H1 (cell line): Measurements from ENCODE around the gene CNOT1. TPM values are rescaled to one million over a fixed set of nuclear protein-coding genes. Genes with fewer than 3 reads are reported as not detected.

Experiments
- CTCF ChIA-PET: fragments of 300-600 bp; sonication (Branson Sonifier 250); formaldehyde crosslinking; loops from one replicate; lab custom pipeline; 2021; ENCODE audit not compliant: partially characterized antibody; lab: Charles Lee
- POLR2A ChIA-PET: fragments of 300-600 bp; sonication (Branson Sonifier 250); formaldehyde crosslinking; loops from one replicate; lab custom pipeline; 2021; ENCODE audit warnings: inconsistent platforms; ENCODE audit not compliant: partially characterized antibody; lab: Charles Lee
- DNase-seq, 2 experiments: peaks; one replicate each; pipeline versions ENCODE4 v3.0.0 to v3.0.0-alpha.2; 2010 to 2022; ENCODE audit warnings: low spot score in 2 of 2, low read depth in 1 of 2, mixed read lengths in 1 of 2
- FAIRE-seq: peaks from 2 replicates; lab custom pipeline; 2011; peaks lifted over from hg19 to GRCh38; lab: Jason Lieb, UNC
- H2AFZ ChIP-seq: 2 replicates; pipeline ENCODE4 v1.8.1; 2012; ENCODE audit warnings: low read length, inconsistent platforms
- H2AK5ac ChIP-seq: 2 replicates; pipeline ENCODE4 v1.6.1; 2013; ENCODE audit warnings: low read depth, low read length
- H2BK120ac ChIP-seq: replicated peaks from 2 replicates; pipeline ENCODE3; 2013; ENCODE audit warnings: low read depth, low read length, inconsistent platforms
- H2BK12ac ChIP-seq: 2 replicates; pipeline ENCODE4 v1.6.1; 2013; ENCODE audit warnings: low read depth, low read length
- H2BK15ac ChIP-seq: 2 replicates; pipeline ENCODE4 v1.6.1; 2013; ENCODE audit warnings: low read length
- H2BK20ac ChIP-seq: 2 replicates; pipeline ENCODE4 v1.6.1; 2013; ENCODE audit warnings: low read length
- H2BK5ac ChIP-seq: 2 replicates; pipeline ENCODE4 v1.6.1; 2013; ENCODE audit warnings: low read depth, low read length
- H3K14ac ChIP-seq: 2 replicates; pipeline ENCODE4 v1.6.1; 2013; ENCODE audit warnings: inconsistent platforms; ENCODE audit not compliant: insufficient read length
- H3K18ac ChIP-seq: 2 replicates; pipeline ENCODE4 v1.6.1; 2013; ENCODE audit warnings: low read length; ENCODE audit errors: extremely low read depth
- H3K23ac ChIP-seq: 2 replicates; pipeline ENCODE4 v1.6.1; 2013; ENCODE audit warnings: inconsistent platforms; ENCODE audit not compliant: insufficient read length
- H3K23me2 ChIP-seq: 2 replicates; pipeline ENCODE4 v1.6.1; 2013; ENCODE audit warnings: low read depth, low read length
- H3K27ac ChIP-seq: 2 replicates; pipeline ENCODE4 v1.6.1; 2011; ENCODE audit warnings: low read depth, low read length, inconsistent platforms
- H3K27me3 ChIP-seq, 4 experiments: replicated peaks in 1 of 4; 1 replicate in 1 of 4; 2 replicates in 3 of 4; pipeline versions ENCODE4 v1.6.1 to v1.8.1; 2011 to 2013; ENCODE audit warnings: low read length in 3 of 4, mild to moderate bottlenecking in 3 of 4, inconsistent platforms in 2 of 4, mixed read lengths in 2 of 4, moderate library complexity in 1 of 4; ENCODE audit not compliant: control insufficient read depth in 3 of 4, insufficient read depth in 3 of 4; ENCODE audit errors: extremely low read depth in 1 of 4
- H3K36me3 ChIP-seq, 4 experiments: 2 replicates each; pipeline versions ENCODE4 v1.6.1 to v1.8.1; 2011 to 2013; ENCODE audit warnings: mild to moderate bottlenecking in 4 of 4, low read length in 3 of 4, moderate library complexity in 2 of 4, control low read depth in 1 of 4, inconsistent platforms in 1 of 4; ENCODE audit not compliant: insufficient read depth in 4 of 4, control insufficient read depth in 2 of 4
- H3K4ac ChIP-seq: replicated peaks from 2 replicates; pipeline ENCODE3; 2013; ENCODE audit warnings: low read length, low read depth, mixed read lengths, inconsistent platforms; ENCODE audit not compliant: insufficient read length
- H3K4me1 ChIP-seq, 4 experiments: replicated peaks in 1 of 4; 1 replicate in 1 of 4; 2 replicates in 3 of 4; pipeline versions ENCODE4 v1.6.1 to v1.8.1; 2011 to 2013; ENCODE audit warnings: low read length in 3 of 4, inconsistent platforms in 2 of 4, mixed read lengths in 1 of 4; ENCODE audit not compliant: insufficient read depth in 4 of 4, control insufficient read depth in 3 of 4
- H3K4me2 ChIP-seq, 2 experiments: 2 replicates each; pipeline versions ENCODE4 v1.6.1 to v1.8.1; 2011 to 2013; ENCODE audit warnings: low read depth in 2 of 2, low read length in 2 of 2, control low read depth in 1 of 2, inconsistent platforms in 1 of 2, mild to moderate bottlenecking in 1 of 2; ENCODE audit not compliant: insufficient read depth in 1 of 2
- H3K4me3 ChIP-seq, 4 experiments: fragments of 200-600, 300-600 bp in 1 of 4; sonication (generic), shearing (Covaris generic), sonication (Bioruptor Twin) in 1 of 4; 2 replicates each; pipeline versions ENCODE4 v1.5.1 to v1.8.1; 2011 to 2016; ENCODE audit warnings: low read length in 4 of 4, low read depth in 3 of 4, control low read depth in 2 of 4, inconsistent platforms in 2 of 4, mild to moderate bottlenecking in 2 of 4, mixed read lengths in 1 of 4, moderate library complexity in 1 of 4; ENCODE audit not compliant: insufficient read depth in 2 of 4; ENCODE audit errors: extremely low read depth in 1 of 4
- H3K56ac ChIP-seq: replicated peaks from 2 replicates; pipeline ENCODE3; 2013; ENCODE audit warnings: low read depth, mild to moderate bottlenecking, mixed read lengths, low read length, inconsistent platforms; ENCODE audit not compliant: insufficient read length
- H3K79me1 ChIP-seq: 2 replicates; pipeline ENCODE4 v1.6.1; 2013; ENCODE audit warnings: low read depth, low read length, control low read depth
- H3K79me2 ChIP-seq, 2 experiments: 2 replicates each; pipeline versions ENCODE4 v1.6.1 to v1.8.1; 2012 to 2013; ENCODE audit warnings: low read length in 2 of 2, mild to moderate bottlenecking in 2 of 2, inconsistent platforms in 1 of 2; ENCODE audit not compliant: insufficient read depth in 2 of 2, control insufficient read depth in 1 of 2
- H3K9ac ChIP-seq, 4 experiments: replicated peaks in 1 of 4; 1 replicate in 1 of 4; 2 replicates in 3 of 4; pipeline versions ENCODE4 v1.6.1 to v1.8.1; 2011 to 2013; ENCODE audit warnings: low read depth in 3 of 4, low read length in 3 of 4, control low read depth in 2 of 4, mild to moderate bottlenecking in 2 of 4, moderate library complexity in 2 of 4, inconsistent platforms in 1 of 4; ENCODE audit errors: extremely low read depth in 1 of 4
- H3K9me3 ChIP-seq, 2 experiments: 2 replicates each; pipeline versions ENCODE4 v1.6.1 to v1.8.1; 2012 to 2013; ENCODE audit warnings: mild to moderate bottlenecking in 2 of 2, moderate library complexity in 2 of 2, control low read depth in 1 of 2, inconsistent platforms in 1 of 2, low read depth in 1 of 2, low read length in 1 of 2, mixed read lengths in 1 of 2; ENCODE audit not compliant: insufficient read depth in 2 of 2
- H4K20me1 ChIP-seq, 2 experiments: replicated peaks in 1 of 2; 2 replicates each; pipeline versions ENCODE3 to v1.8.1; 2011 to 2013; ENCODE audit warnings: inconsistent platforms in 2 of 2, low read length in 2 of 2, mild to moderate bottlenecking in 1 of 2; ENCODE audit not compliant: insufficient read depth in 2 of 2, control insufficient read depth in 1 of 2
- H4K5ac ChIP-seq: 2 replicates; pipeline ENCODE4 v1.6.1; 2013; ENCODE audit warnings: low read length, low read depth, mixed read lengths, inconsistent platforms; ENCODE audit not compliant: insufficient read length
- H4K8ac ChIP-seq: 2 replicates; pipeline ENCODE4 v1.8.0; 2013; ENCODE audit warnings: mild to moderate bottlenecking, moderate library complexity, low read length, inconsistent platforms; ENCODE audit not compliant: insufficient read depth; ENCODE audit errors: extremely low read depth
- H4K91ac ChIP-seq: replicated peaks from 2 replicates; pipeline ENCODE3; 2013; ENCODE audit warnings: low read length, mixed read lengths, inconsistent platforms; ENCODE audit not compliant: insufficient read length
- BCL11A ChIP-seq, 2 experiments: IDR thresholded peaks; one replicate each; pipeline ENCODE4 v1.6.1; 2011; ENCODE audit warnings: low read depth in 2 of 2, low read length in 2 of 2, mild to moderate bottlenecking in 2 of 2
- CEBPB ChIP-seq: IDR thresholded peaks from 2 replicates; pipeline ENCODE4 v1.6.1; 2012; ENCODE audit warnings: low read depth, low read length
- EGR1 ChIP-seq: IDR thresholded peaks from 2 replicates; pipeline ENCODE4 v1.6.1; 2011; ENCODE audit warnings: low read depth, low read length, borderline replicate concordance
- HDAC2 ChIP-seq, 2 experiments: fragments of 300-600 bp in 1 of 2; sonication (generic) in 1 of 2; IDR thresholded peaks; 2 replicates each; pipeline ENCODE4 v1.6.1; 2011 to 2012; ENCODE audit warnings: low read depth in 2 of 2, low read length in 2 of 2, mild to moderate bottlenecking in 2 of 2, moderate library complexity in 2 of 2, borderline replicate concordance in 1 of 2, inconsistent platforms in 1 of 2
- HDAC6 ChIP-seq: IDR thresholded peaks from one replicate; pipeline ENCODE4 v1.7.1; 2012; ENCODE audit warnings: low read depth, mild to moderate bottlenecking, inconsistent platforms, low read length, moderate library complexity
- KDM4A ChIP-seq: IDR thresholded peaks from one replicate; pipeline ENCODE4 v1.7.1; 2012; ENCODE audit warnings: low read depth, mild to moderate bottlenecking, moderate library complexity, low read length, inconsistent platforms; ENCODE audit not compliant: severe bottlenecking
- NRF1 ChIP-seq: IDR thresholded peaks from 2 replicates; pipeline ENCODE4 v1.6.1; 2011; ENCODE audit warnings: mild to moderate bottlenecking, low read depth, low read length, improper control_type of control experiment
- PHF8 ChIP-seq: fragments of 200-600 bp; sonication (generic); conservative IDR thresholded peaks from 2 replicates; pipeline ENCODE4 v1.7.1; 2012; ENCODE audit warnings: low read depth, mild to moderate bottlenecking, inconsistent platforms, low read length, moderate library complexity
- RXRA ChIP-seq: IDR thresholded peaks from 2 replicates; pipeline ENCODE4 v1.6.1; 2011; ENCODE audit warnings: low read depth, mild to moderate bottlenecking, low read length, moderate library complexity; ENCODE audit not compliant: insufficient read depth
- SRF ChIP-seq: IDR thresholded peaks from 2 replicates; pipeline ENCODE4 v1.6.1; 2011; ENCODE audit warnings: mild to moderate bottlenecking, low read depth, low read length, moderate library complexity
- SUZ12 ChIP-seq: fragments of 200-600 bp; sonication (generic); IDR thresholded peaks from 2 replicates; pipeline ENCODE4 v1.6.1; 2012; ENCODE audit warnings: mild to moderate bottlenecking, inconsistent platforms, low read length, moderate library complexity, mixed read lengths
- TAF1 ChIP-seq: IDR thresholded peaks from 2 replicates; pipeline ENCODE4 v1.6.1; 2011; ENCODE audit warnings: mild to moderate bottlenecking, low read depth, low read length
- WGBS, 2 experiments: shearing (Covaris generic) in 1 of 2; methylation state at CpG; one replicate each; pipeline versions ENCODE4 v1.1.6 to v1.1.7; 2013 to 2015; ENCODE audit warnings: low lambda C conversion rate in 2 of 2, mixed read lengths in 2 of 2, inconsistent platforms in 1 of 2, low coverage in 1 of 2, missing lambda C conversion rate in 1 of 2; ENCODE audit not compliant: insufficient replicate concordance in 2 of 2, insufficient coverage in 1 of 2, insufficient read length in 1 of 2; ENCODE audit errors: extremely low coverage in 1 of 2, missing lambda C conversion rate in 1 of 2; 5-methylcytosine and 5-hydroxymethylcytosine counted together
- polyA plus RNA-seq, 7 experiments: library from polyadenylated mRNA; depleted of rRNA in 3 of 7; stranded (reverse) in 5 of 7; unstranded in 2 of 7; fragments of >200 nt in 5 of 7; fragments of 200-250 nt in 2 of 7; gene quantifications; 1 replicate in 5 of 7; 2 replicates in 1 of 7; 4 replicates in 1 of 7; pipeline versions ENCODE4 v1.2.1 to v1.2.3, GENCODE V29; 2011 to 2013; ENCODE audit warnings: missing spikeins in 2 of 7, mixed read lengths in 2 of 7
- total RNA-seq: library from RNA; stranded (reverse); fragmentation: NEBNext Ultra II Directional; extraction: Animal tissue kit (Norgen Biotek cat#: 25700); gene quantifications from 2 replicates; pipeline ENCODE4 v1.2.1, GENCODE V29; 2021
- TF ChIP-seq, protein P1 (sequence below): IDR thresholded peaks from 2 replicates; pipeline ENCODE4 v1.6.1; 2011; ENCODE audit warnings: low read length, improper control_type of control experiment

CNOT1 gene
- total and polyA plus RNA-seq, 2 of the 8 experiments (the other 6 are each of a cell fraction or from before 2014, with no cell fraction given) = 306 to 319 TPM

DNA sequence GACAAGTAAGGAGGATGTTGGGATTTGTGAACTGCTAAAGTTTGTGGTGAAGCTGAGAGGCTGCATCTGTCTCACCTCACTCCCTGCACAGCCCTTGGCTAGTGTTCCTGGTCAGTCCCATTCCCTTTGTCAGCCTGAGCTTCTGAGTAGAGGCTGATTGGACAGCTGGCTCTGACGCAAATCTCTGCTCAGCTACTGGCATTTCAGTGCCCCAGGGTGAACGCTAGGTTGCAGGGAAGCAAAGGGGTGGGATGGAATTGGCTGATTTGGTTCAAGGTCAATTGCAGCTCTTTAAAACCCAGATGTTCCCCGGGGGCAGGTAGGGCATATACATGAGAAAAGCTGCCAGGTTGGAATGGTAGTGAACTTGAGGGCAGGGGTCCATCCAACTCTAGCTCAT, 23.1 kb upstream of the CNOT1 start:
- H3K27me3 ChIP-seq = no peaks in the 10 kb centered on the region
- no peaks in the 10 kb centered on the region for H3K79me2 ChIP-seq
- no peak overlapping the region for H2AK5ac ChIP-seq
- H3K27ac ChIP-seq = no peak overlapping the region
- no peaks in the 10 kb centered on the region for H3K9me3 ChIP-seq
- no peak overlapping the region for H3K9ac ChIP-seq
- peaks cover 0 to 4% (median 2%) of the 10 kb centered on the region in 4 experiments; a peak in 4 of 7 replicates for H3K4me1 ChIP-seq
- peak overlapping the region; percentile 77 for H2AFZ ChIP-seq
- ChIA-PET POLR2A (interaction anchor here (0.6 to 2.5 kb wide), 9 partner anchors 8 to 439 kb away, joined by 3 to 8 read pairs (median 5); partner anchors contain the start of gene CNOT1), CTCF (interaction anchor here (0.6 to 2.1 kb wide), 11 partner anchors 9 to 526 kb away, joined by 3 to 17 read pairs (median 4); no protein-coding TSS in a partner anchor)
- H2BK12ac ChIP-seq = no peak overlapping the region
- no peak overlapping the region for H2BK5ac ChIP-seq
- H4K8ac ChIP-seq = no peak overlapping the region
- no peaks in the 10 kb centered on the region for H3K23me2 ChIP-seq
- no peak overlapping the region for H3K18ac ChIP-seq
- H3K4me3 ChIP-seq = no peak overlapping the region
- no peak overlapping the region for H2BK15ac ChIP-seq
- peak; percentile 75 for FAIRE-seq
- 17% methylated on average over 3 of the region's 3 CpGs; no CpG with 5 or more reads in 1 of the 2 experiments for WGBS, 2 experiments
- H3K23ac ChIP-seq = no peak overlapping the region
- H3K14ac ChIP-seq = no peak overlapping the region
- no peaks in the 10 kb centered on the region for H3K36me3 ChIP-seq
- no peak overlapping the region for H3K56ac ChIP-seq
- peak; percentile 62 to 90 for DNase-seq
- H4K91ac ChIP-seq = no peak overlapping the region
- H3K4ac ChIP-seq = no peak overlapping the region
- H2BK20ac ChIP-seq = no peak overlapping the region
- H3K79me1 ChIP-seq = no peaks in the 10 kb centered on the region
- no peak overlapping the region for H2BK120ac ChIP-seq
- peak overlapping the region; percentile 9 to 45; a peak in 2 of 4 replicates for H3K4me2 ChIP-seq
- no peaks in the 10 kb centered on the region for H4K20me1 ChIP-seq
- H4K5ac ChIP-seq = peak overlapping the region; percentile 1
- TF ChIP-seq BCL11A (IDR thresholded peaks at IDR 0.05; ENCODE audit: low read depth in 2 of 2, low read length in 2 of 2) (no peak), CEBPB (0 out of 2 replicates have a peak, but pooled peaks have one; percentile 10), SUZ12 (no peak), HDAC2 (IDR thresholded peaks at IDR 0.05; ENCODE audit: borderline replicate concordance in 1 of 2, low read depth in 2 of 2, low read length in 2 of 2) (no peak), HDAC6 (no peak), RXRA (0 out of 2 replicates have a peak, but pooled peaks have one; percentile 72), KDM4A (no peak), NRF1 (no peak), EGR1 (no peak), PHF8 (no peak), SRF (no peak), TAF1 (peak; percentile 79)
- TF ChIP-seq, protein P1, sequence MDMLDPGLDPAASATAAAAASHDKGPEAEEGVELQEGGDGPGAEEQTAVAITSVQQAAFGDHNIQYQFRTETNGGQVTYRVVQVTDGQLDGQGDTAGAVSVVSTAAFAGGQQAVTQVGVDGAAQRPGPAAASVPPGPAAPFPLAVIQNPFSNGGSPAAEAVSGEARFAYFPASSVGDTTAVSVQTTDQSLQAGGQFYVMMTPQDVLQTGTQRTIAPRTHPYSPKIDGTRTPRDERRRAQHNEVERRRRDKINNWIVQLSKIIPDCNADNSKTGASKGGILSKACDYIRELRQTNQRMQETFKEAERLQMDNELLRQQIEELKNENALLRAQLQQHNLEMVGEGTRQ = no peak
